HUES48 (cell line): Measurements from ENCODE around the gene CYGB.

Experiments
- H3K27ac ChIP-seq: one replicate; pipeline ENCODE4 v1.7.0; 2013; ENCODE audit warnings: low read depth, low read length, inconsistent platforms
- H3K27me3 ChIP-seq: 2 replicates; pipeline ENCODE4 v1.6.1; 2013; ENCODE audit warnings: mild to moderate bottlenecking, low read length; ENCODE audit not compliant: control insufficient read depth, insufficient read depth
- H3K36me3 ChIP-seq: 2 replicates; pipeline ENCODE4 v1.6.1; 2013; ENCODE audit warnings: low read length; ENCODE audit not compliant: control insufficient read depth, insufficient read depth
- H3K4me1 ChIP-seq: 2 replicates; pipeline ENCODE4 v1.6.1; 2013; ENCODE audit warnings: mild to moderate bottlenecking, low read length; ENCODE audit not compliant: control insufficient read depth, insufficient read depth
- H3K4me3 ChIP-seq: 2 replicates; pipeline ENCODE4 v1.5.1; 2013; ENCODE audit warnings: mild to moderate bottlenecking, low read depth, low read length
- H3K9ac ChIP-seq: 2 replicates; pipeline ENCODE4 v1.6.1; 2013; ENCODE audit warnings: mild to moderate bottlenecking, low read depth, low read length, moderate library complexity
- H3K9me3 ChIP-seq: 2 replicates; pipeline ENCODE4 v1.6.1; 2013; ENCODE audit warnings: low read length; ENCODE audit not compliant: control insufficient read depth, insufficient read depth

CYGB gene

GRCh38 chr17:76576189-76576588, 38.7 kb upstream of the CYGB start:
- H3K27me3 ChIP-seq = peaks cover 4% of the 10 kb centered on the region
- no peak overlapping the region for H3K4me3 ChIP-seq
- no peak overlapping the region for H3K27ac ChIP-seq

GRCh38 chr17:76575570-76575969, 38.1 kb upstream of the CYGB start:
- H3K4me1 ChIP-seq = no peaks in the 10 kb centered on the region
- H3K27me3 ChIP-seq = no peaks in the 10 kb centered on the region; the same call in 1 of the 2 replicates
- no peaks in the 10 kb centered on the region for H3K9me3 ChIP-seq
- no peak overlapping the region for H3K9ac ChIP-seq
- no peak overlapping the region for H3K27ac ChIP-seq
- no peak overlapping the region for H3K4me3 ChIP-seq
- no peaks in the 10 kb centered on the region for H3K36me3 ChIP-seq

More at GRCh38 chr17:76576189-76576588, 38.7 kb upstream of the CYGB start:
- 0 out of 2 replicates have a peak, but pooled peaks cover 5% of the 10 kb centered on the region for H3K4me1 ChIP-seq
- no peaks in the 10 kb centered on the region for H3K36me3 ChIP-seq
- no peaks in the 10 kb centered on the region for H3K9me3 ChIP-seq
- H3K9ac ChIP-seq = no peak overlapping the region

- peaks cover 8% of the 10 kb centered on the region for H3K4me1 ChIP-seq
- no peak overlapping the region for H3K9ac ChIP-seq
- H3K4me3 ChIP-seq = no peak overlapping the region
- H3K9me3 ChIP-seq = no peaks in the 10 kb centered on the region
- no peak overlapping the region for H3K27ac ChIP-seq
- H3K27me3 ChIP-seq = no peaks in the 10 kb centered on the region; the same call in 1 of the 2 replicates
- no peaks in the 10 kb centered on the region for H3K36me3 ChIP-seq
Observed at GRCh38 chr17:76574166-76574565, 36.7 kb upstream of the CYGB start.

GRCh38 chr17:76573096-76573495, 35.6 kb upstream of the CYGB start:
- Histone ChIP-seq H3K27ac (no peak overlapping the region), H3K9me3 (no peaks in the 10 kb centered on the region), H3K4me3 (no peak overlapping the region), H3K36me3 (no peaks in the 10 kb centered on the region), H3K4me1 (peaks cover 14% of the 10 kb centered on the region), H3K27me3 (no peaks in the 10 kb centered on the region), H3K9ac (no peak overlapping the region)

GRCh38 chr17:76572201-76572910, 34.8 kb upstream of the CYGB start:
- H3K9ac ChIP-seq = no peak overlapping the region
- no peak overlapping the region for H3K27ac ChIP-seq
- no peaks in the 10 kb centered on the region for H3K27me3 ChIP-seq
- H3K4me3 ChIP-seq = no peak overlapping the region
- peaks cover 16% of the 10 kb centered on the region for H3K4me1 ChIP-seq
- no peaks in the 10 kb centered on the region for H3K36me3 ChIP-seq
- no peaks in the 10 kb centered on the region for H3K9me3 ChIP-seq

GRCh38 chr17:76570877-76571471, 33.5 kb upstream of the CYGB start:
- Histone ChIP-seq H3K36me3 (peaks cover 6% of the 10 kb centered on the region), H3K27me3 (no peaks in the 10 kb centered on the region), H3K4me1 (peaks cover 16% of the 10 kb centered on the region), H3K9ac (no peak overlapping the region), H3K4me3 (no peak overlapping the region), H3K9me3 (no peaks in the 10 kb centered on the region), H3K27ac (no peak overlapping the region)

- H3K27ac ChIP-seq = no peak overlapping the region
- H3K27me3 ChIP-seq = no peaks in the 10 kb centered on the region
- H3K36me3 ChIP-seq = peaks cover 11% of the 10 kb centered on the region
- H3K4me1 ChIP-seq = peaks cover 16% of the 10 kb centered on the region
- H3K4me3 ChIP-seq = no peak overlapping the region
- H3K9me3 ChIP-seq = no peaks in the 10 kb centered on the region
- no peak overlapping the region for H3K9ac ChIP-seq
Observed at GRCh38 chr17:76570457-76570856, 32.9 kb upstream of the CYGB start.

GRCh38 chr17:76569607-76570279, 32.2 kb upstream of the CYGB start:
- H3K4me3 ChIP-seq = no peak overlapping the region
- no peak overlapping the region for H3K9ac ChIP-seq
- peaks cover 18% of the 10 kb centered on the region for H3K36me3 ChIP-seq
- H3K4me1 ChIP-seq = peaks cover 16% of the 10 kb centered on the region
- H3K9me3 ChIP-seq = no peaks in the 10 kb centered on the region
- H3K27me3 ChIP-seq = no peaks in the 10 kb centered on the region
- H3K27ac ChIP-seq = no peak overlapping the region

GRCh38 chr17:76568811-76569221, 31.3 kb upstream of the CYGB start:
- Histone ChIP-seq H3K4me1 (peaks cover 16% of the 10 kb centered on the region), H3K4me3 (no peak overlapping the region), H3K27ac (no peak overlapping the region), H3K36me3 (peaks cover 27% of the 10 kb centered on the region), H3K27me3 (no peaks in the 10 kb centered on the region), H3K9ac (no peak overlapping the region), H3K9me3 (no peaks in the 10 kb centered on the region)

GRCh38 chr17:76567634-76568432, 30.3 kb upstream of the CYGB start:
- H3K27me3 ChIP-seq = no peaks in the 10 kb centered on the region
- no peaks in the 10 kb centered on the region for H3K9me3 ChIP-seq
- H3K27ac ChIP-seq = peak overlapping the region; percentile 43
- peaks cover 16% of the 10 kb centered on the region for H3K4me1 ChIP-seq
- peaks cover 36% of the 10 kb centered on the region for H3K36me3 ChIP-seq
- no peak overlapping the region for H3K4me3 ChIP-seq
- H3K9ac ChIP-seq = no peak overlapping the region; the same call in 1 of the 2 replicates
